HG03103 (cell line): ENCODE results near the gene CRYM.
A peak's percentile ranks its signal among the peaks of the same experiment; 100 is the strongest.
"Not testable (repeated sequence)": the region's sequence is repeated elsewhere in the genome, so short reads cannot be mapped to it uniquely, and the experiment has no call there.

Experiments
- ATAC-seq: cut with Tn5 transposase; IDR thresholded peaks from one replicate; pipeline ENCODE4 v1.9.1; 2021; ENCODE audit warnings: low read depth; ENCODE audit not compliant: unreplicated experiment

CRYM gene

DNA sequence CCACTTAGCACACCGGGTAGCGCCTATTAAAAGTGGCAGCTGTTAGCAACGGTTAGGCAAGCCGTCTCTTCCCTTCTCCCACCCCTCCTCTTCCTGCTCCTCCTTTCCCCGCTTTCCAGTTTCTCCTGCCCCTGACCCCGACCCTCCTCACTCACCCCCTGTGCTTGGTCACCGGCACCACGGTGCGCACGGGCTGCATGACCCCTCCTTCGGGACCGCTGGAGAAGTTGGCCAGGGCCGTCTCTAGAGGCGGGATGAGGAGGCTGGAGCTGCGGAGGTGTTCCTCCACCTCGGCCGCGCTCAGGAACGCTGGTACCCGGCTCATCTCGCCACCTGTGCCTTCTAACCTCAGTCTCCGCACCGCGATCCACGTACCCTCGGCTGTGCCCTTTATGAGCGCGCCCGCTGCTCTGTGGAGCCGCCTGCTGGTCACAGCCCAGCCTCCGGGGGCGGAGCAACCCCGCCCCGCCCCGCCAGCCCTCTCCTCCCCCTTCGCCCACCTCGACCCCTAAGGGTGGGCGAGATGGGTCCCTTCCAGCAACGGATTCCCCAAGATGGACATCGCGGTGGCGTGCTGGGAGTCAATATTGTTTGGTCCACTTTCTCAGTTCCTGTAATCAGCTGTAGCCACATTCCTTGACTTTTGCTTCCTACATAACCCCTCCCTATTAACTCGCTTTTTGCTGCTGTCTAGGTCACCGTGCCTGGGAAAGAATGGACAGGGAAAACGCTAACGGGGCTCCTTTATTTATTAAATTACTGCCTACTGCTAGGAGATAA lies at the start of gene CRYM:
Gene CRYM (minus strand): TSS at position 364 of the 780 bp plus-strand sequence. CDS start 39 bp downstream, at position 325.
- ATAC-seq = no peak

- ATAC-seq = no peak
Measured at GRCh38 chr16:21327046-21327445, 49.0 kb upstream of the CRYM start.

DNA sequence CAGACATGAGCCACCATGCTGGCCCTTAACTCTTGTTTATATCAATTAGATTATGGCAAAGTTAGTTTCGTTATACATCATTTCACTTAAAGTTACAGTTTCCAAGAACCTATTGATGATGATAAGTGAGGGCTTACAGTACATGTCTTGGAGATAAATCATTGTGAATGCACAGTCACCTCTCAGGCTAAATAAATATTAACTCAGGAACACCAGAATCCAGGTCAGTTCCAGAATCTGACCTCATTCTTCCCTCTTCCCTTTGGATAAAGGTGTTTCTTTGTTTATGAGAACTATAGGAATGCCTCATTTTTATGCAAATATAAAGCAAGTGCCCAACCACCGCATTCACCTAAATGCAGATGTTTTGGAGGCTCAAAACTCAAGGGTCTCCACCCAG lies 48.4 kb upstream of the CRYM start:
- ATAC-seq = no peak

DNA sequence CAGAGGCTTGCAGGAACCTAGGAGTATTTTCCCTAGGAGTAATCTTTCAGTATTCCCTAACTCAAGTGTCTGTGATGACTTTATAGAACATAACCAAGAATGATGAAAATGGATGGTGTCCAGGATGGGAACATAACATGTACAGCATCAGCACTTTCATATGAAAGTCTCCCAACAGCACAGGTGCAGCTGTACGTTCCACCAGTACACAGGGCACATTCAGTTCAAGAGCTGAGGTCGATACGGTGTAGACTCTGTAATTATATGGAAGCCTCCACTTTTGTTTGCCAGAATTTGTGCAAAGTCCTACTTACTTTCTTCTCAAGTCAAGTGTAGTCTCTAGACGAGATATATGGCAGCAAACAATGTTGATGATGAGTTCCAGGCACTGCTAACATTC lies 46.2 kb upstream of the CRYM start:
- ATAC-seq = no peak

- ATAC-seq = not testable (repeated sequence)
Measured at GRCh38 chr16:21322251-21322650, 44.2 kb upstream of the CRYM start.

DNA sequence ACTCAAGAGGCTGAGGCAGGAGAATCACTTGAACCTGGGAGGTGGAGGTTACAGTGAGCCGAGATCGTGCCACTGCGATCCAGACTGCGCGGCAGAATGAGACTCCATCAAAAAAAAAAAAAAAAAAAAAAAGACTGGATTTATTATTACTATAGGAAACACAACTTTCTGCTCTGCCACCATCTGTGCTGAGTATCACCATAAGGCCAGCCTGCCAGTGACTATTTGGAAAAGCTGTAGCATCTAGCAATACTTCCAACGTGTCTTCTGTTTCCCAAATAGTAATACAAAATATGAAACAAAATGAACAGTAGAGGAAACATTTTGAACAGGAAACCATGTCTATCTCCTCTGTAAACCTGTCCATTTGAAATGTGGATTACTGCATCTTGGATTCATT lies 43.6 kb upstream of the CRYM start:
- no peak for ATAC-seq

DNA sequence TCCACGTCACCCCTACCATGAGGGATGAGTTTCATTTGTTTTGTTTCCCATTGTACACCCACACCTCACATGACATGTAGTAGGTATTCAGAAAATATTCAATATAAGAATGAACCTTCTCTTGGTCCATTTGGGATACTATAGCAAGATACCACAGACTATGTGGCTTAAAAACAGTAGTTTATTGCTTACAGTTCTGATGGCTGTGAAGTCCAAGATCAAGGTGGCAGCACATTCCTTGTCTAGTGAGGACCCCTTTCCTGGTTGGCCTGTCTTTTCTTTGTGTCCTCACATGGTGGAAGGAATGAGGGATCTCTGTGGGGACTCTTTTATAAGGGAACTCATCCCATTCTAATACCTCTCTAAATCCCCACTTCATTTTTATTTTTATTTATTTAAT lies 36.2 kb upstream of the CRYM start:
- no peak for ATAC-seq

DNA sequence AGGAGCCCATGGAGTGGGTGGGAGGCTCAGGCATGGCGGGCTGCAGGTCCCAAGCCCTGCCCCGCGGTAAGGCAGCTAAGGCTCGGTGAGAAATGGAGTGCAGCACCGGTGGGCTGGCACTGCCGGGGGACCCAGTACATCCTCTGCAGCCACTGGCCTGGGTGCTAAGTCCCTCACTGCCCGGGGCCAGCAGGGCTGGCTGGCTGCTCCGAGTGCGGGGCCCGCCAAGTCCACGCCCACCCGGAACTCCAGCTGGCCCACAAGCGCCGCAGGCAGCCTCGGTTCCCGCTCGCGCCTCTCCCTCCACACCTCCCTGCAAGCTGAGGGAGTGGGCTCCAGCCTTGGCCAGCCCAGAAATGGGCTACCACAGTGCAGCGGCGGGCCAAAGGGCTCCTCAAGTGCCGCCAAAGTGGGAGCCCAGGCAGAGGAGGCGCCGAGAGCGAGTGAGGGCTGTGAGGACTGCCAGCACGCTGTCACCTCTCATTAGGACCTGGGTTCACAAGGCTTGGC lies 34.8 kb upstream of the CRYM start:
- ATAC-seq = not testable (repeated sequence)

GRCh38 chr16:21312046-21312445 lies 34.0 kb upstream of the CRYM start:
- not testable (repeated sequence) for ATAC-seq

DNA sequence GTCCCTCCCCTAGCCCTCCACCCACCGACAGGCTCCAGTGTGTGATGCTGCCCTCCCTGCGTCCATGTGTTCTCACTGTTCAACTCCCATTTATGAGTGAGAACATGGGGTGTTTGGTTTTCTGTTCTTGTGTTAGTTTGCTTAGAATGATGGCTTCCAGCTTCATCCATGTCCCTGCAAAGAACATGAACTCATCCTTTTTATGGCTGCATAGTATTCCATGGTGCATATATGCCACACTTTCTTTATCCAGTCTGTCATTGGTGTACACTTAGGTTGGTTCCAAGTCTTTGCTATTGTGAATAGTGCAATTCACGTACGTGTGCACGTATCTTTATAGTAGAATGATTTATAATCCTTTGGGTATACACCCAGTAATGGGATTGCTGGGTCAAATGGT lies 28.6 kb upstream of the CRYM start:
- not testable (repeated sequence) for ATAC-seq

DNA sequence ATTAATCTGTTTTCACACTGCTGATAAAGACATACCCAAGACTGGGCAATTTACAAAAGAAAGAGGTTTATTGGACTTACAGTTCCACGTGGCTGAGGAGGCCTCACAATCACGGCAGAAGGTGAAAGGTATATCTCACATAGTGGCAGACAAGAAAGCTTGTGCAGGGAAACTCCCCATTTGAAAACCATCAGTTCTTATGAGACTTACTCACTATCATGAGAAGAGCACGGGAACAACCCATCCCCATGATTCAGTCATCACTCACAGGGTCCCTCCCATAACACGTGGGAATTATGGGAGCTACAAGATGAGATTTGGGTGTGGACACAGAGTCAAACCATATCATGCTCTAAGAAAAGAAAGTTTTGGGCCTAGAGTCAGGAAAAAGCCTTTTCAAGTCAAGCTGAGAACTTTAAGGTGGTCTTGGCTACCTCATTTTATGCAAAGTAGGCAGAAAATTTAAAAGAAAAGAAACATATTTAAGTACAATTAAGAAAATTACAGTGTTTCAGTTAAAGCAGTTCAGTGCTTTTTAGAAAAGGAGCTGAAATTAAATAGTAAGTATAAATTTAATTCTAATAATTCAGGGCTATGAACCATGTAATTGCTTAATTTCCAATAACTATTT lies 24.9 kb upstream of the CRYM start:
- ATAC-seq = no peak

DNA sequence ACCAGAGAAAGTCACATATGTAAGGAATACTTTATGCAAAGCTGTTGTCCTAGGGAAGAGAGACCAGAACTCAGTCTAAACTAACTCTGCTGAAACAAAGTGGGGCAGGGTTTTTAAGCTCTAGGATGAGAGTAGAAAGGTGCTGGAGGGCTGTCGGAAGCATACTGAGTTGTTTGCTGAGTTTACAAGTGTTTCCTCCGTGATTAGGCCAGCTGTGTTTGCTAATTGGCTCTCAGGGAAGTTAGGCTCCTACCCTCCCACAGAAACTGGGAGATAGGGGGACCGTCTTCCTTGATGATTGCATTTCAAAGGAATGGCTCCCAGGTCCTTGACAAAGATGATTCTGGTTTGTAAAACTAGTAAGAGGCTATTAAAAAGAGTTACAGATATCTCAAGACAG lies 24.4 kb upstream of the CRYM start:
- no peak for ATAC-seq

DNA sequence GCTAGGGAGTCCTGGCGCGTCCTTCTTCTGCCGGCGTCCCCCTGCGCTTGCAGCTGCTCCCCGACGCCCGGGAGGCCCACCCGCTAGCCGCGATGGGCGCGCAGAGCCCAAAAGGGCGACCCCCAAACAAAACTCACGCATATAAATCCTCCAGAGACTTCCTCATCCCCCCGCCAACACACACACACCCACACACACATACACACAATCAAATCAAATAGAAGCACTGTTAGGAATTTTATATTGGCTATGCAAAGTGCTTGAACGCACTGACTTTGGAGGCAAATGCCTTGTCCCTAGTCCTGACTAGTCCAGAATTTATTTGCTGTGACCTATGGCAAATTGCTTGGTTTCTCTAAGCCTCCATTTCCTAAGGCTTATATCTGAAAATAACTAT lies 23.8 kb upstream of the CRYM start:
- ATAC-seq = no peak

DNA sequence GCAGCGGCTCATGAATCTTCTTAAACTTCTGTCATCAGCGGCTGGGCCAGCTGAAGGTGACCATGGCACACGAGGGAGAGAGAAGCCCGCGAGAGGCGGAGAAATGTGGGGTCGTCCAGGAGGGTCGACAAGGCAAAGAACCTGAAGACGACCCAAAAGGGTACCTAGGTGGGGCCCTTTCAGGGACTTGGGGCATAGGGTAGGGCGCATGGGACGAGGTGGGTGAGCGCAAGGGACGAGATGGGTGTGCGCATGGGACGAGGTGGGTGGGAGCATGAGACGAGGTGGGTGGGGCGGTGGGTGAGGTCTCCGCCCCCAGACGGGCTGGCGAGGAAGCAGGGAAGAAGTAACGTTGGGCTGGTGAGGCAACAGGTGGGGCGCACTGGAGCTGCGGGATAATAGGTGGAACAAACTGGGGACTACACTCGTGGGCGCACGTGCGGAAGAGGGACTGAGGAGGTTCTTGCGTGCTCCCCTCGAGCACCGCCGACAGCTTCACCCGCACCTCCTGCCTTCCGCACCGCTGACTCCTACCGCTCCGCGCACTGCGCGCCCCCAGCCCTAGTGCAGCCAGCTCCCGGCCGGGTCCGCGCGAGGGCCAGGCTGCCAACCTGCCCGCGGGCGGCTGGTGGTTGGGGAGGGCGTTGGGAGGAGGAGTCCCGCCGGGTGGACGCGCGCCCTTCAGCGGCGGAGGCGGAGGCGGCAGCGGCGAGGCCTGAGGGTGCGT lies 23.2 kb upstream of the CRYM start:
- peak; percentile 53 for ATAC-seq

DNA sequence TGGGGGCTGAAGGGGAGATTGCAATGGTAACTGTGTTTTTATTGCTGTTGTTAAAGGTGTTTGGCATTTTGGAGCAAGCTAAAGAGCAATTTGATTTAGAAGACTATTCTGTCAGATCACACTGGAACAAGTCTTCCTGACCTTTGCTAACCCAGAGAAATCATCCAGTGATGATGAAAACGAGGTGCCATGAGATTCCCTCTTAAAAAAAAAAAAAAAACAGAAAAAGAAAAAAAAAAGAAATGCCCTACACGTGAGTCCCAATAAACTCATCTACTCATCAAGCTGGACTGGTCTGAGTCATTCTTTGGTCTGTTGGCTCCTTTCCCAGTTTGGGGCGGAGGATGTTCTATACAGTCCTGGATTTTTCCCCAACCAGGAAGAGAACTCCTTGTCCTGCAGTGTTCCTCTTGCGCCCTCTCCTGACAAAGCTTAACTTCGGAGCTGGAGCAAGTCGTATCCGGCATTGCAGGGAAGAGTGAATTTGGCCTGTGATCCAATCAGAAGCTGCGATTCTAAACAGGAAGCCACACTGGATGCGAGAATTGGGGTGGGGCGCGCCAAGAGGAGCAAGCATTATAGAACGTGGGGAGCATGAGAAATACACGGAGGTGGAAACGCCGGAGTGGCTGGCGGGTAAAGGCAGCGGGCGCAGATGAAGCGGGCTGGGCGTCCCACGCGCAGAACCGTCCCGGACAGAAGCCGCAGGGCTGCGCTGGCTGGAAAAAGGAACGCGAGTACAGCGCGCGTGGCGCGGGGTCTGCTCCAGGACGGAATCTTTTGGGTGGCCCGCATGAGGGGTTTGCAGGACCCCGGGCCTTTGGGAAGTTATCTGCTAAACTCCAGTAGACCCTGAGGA lies 22.4 kb upstream of the CRYM start:
- peak; percentile 49 for ATAC-seq

DNA sequence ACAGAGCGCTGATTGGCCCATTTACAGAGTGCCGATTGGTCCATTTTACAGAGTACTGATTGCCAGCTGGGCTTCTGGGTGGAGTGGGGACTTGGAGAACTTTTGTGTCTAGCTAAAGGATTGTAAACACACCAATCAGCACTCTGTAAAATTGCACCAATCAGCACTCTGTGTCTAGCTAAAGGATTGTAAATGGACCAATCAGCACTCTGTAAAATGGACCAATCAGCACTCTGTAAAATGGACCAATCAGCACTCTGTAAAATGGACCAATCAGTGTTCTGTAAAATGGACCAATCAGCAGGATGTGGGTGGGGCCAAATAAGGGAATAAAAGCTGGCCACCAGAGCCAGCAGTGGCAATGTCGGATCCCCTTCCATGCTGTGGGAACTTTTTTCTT lies 11.7 kb upstream of the CRYM start:
- not testable (repeated sequence) for ATAC-seq

GRCh38 chr16:21285314-21285713 lies 7.2 kb upstream of the CRYM start:
- ATAC-seq = no peak

DNA sequence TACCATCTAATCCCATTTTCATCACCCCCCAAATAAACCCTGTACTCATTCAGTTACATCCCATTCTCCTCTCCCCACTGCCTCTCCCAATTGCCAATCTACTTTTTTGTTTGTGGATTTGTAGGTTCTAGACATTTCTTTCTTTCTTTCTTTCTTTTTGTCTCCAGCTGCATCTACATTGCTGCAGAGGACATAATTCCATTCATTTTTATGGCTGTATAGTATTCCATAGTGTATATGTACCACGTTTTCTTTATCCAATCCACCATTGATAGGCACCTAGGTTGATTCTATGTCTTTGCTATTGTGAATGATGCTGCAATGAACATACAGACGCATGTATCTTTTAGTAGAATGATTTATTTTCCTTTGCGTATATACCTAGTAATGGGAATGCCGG lies 6.3 kb upstream of the CRYM start:
- ATAC-seq = no peak

- ATAC-seq = no peak
Measured at GRCh38 chr16:21283521-21284289, 5.6 kb upstream of the CRYM start.
